Right atrium auricular region (tissue), 2 donors: ENCODE data around the gene ADAMTS17. TPM values are rescaled to one million over a fixed set of nuclear protein-coding genes. Genes with fewer than 3 reads are reported as not detected.

Experiments used
- DNase-seq: peaks from one replicate; pipeline ENCODE4 v3.0.0-alpha.2; 2019; ENCODE audit warnings: low spot score
- H3K27ac ChIP-seq, 2 donors: fragments of 200-600 bp; sonication (generic); 1 replicate in 1 of 2; 2 replicates in 1 of 2; pipeline ENCODE4 v1.5.1; 2016 to 2019
- H3K27me3 ChIP-seq, 2 donors: fragments of 200-600 bp; sonication (generic); one replicate each; pipeline versions ENCODE4 v1.5.1 to v1.6.0; 2017 to 2019
- H3K36me3 ChIP-seq: fragments of 200-600 bp; sonication (generic); one replicate; pipeline ENCODE4 v1.5.1; 2016
- H3K4me1 ChIP-seq, 2 donors: fragments of 200-600 bp; sonication (generic); one replicate each; pipeline versions ENCODE4 v1.5.1 to v1.6.0; 2017 to 2019
- H3K4me3 ChIP-seq, 2 donors: fragments of 200-600 bp; sonication (generic); 1 replicate in 1 of 2; 2 replicates in 1 of 2; pipeline ENCODE4 v1.5.1; 2017 to 2019; ENCODE audit warnings: mild to moderate bottlenecking in 1 of 2, moderate library complexity in 1 of 2
- H3K9me3 ChIP-seq, 2 donors: fragments of 200-600 bp; sonication (generic); one replicate each; pipeline ENCODE4 v1.5.1; 2019
- CTCF ChIP-seq, 2 donors: fragments of 200-600 bp; sonication (generic); IDR thresholded peaks; one replicate each; pipeline ENCODE4 v1.5.1; 2019; ENCODE audit warnings: antibody characterized with exemption in 2 of 2
- total RNA-seq, 2 donors: library from RNA; depleted of rRNA; stranded (reverse); fragments of >200 nt; gene quantifications; one replicate each; pipeline ENCODE4 v1.1.0, GENCODE V29; 2016

The ADAMTS17 gene
- total RNA-seq, 2 donors from 2014 or later, result 3.6 to 4.4 TPM

- Histone ChIP-seq H3K27me3 (no peaks in the 10 kb centered on the region), H3K27ac (no peak overlapping the region), H3K9me3 (no peaks in the 10 kb centered on the region), H3K4me3 (no peak overlapping the region), H3K4me1 (peaks cover 0 to 6% of the 10 kb centered on the region in 2 donors), H3K36me3 (no peaks in the 10 kb centered on the region)
- no peak for TF ChIP-seq CTCF (IDR thresholded peaks at IDR 0.05)
- DNase-seq, result no peak
These were observed 57.1 kb downstream of the ADAMTS17 start for GRCh38 chr15:100284701-100285100.

- H3K4me3 ChIP-seq, result no peak overlapping the region
- TF ChIP-seq CTCF (IDR thresholded peaks at IDR 0.05), result no peak
- no peaks in the 10 kb centered on the region for H3K36me3 ChIP-seq
- H3K4me1 ChIP-seq, result peaks cover 0 to 11% of the 10 kb centered on the region in 2 donors
- no peaks in the 10 kb centered on the region for H3K9me3 ChIP-seq
- no peak overlapping the region for H3K27ac ChIP-seq
- DNase-seq, result no peak
- H3K27me3 ChIP-seq, result no peaks in the 10 kb centered on the region
These were observed 57.6 kb downstream of the ADAMTS17 start for GRCh38 chr15:100284191-100284590.

- Histone ChIP-seq H3K9me3 (no peaks in the 10 kb centered on the region), H3K4me1 (peaks cover 0 to 21% of the 10 kb centered on the region in 2 donors), H3K27ac (no peak overlapping the region), H3K4me3 (no peak overlapping the region), H3K36me3 (no peaks in the 10 kb centered on the region), H3K27me3 (no peaks in the 10 kb centered on the region)
- no peak for DNase-seq
- TF ChIP-seq CTCF (IDR thresholded peaks at IDR 0.05), result no peak
These were observed 60.5 kb downstream of the ADAMTS17 start for GRCh38 chr15:100281096-100281917.

- H3K27me3 ChIP-seq, result no peaks in the 10 kb centered on the region
- peaks cover 0 to 21% of the 10 kb centered on the region in 2 donors for H3K4me1 ChIP-seq
- peak overlapping the region in 1 of 2 donors; percentile 5 for H3K27ac ChIP-seq
- H3K36me3 ChIP-seq, result no peaks in the 10 kb centered on the region
- DNase-seq, result no peak
- no peak overlapping the region for H3K4me3 ChIP-seq
- H3K9me3 ChIP-seq, result no peaks in the 10 kb centered on the region
- TF ChIP-seq CTCF (IDR thresholded peaks at IDR 0.05), result no peak
These were observed 61.9 kb downstream of the ADAMTS17 start for GRCh38 chr15:100279849-100280248.

GRCh38 chr15:100279446-100279845, 62.3 kb downstream of the ADAMTS17 start:
- Histone ChIP-seq H3K4me1 (peaks cover 0 to 21% of the 10 kb centered on the region in 2 donors), H3K4me3 (no peak overlapping the region), H3K27ac (peak overlapping the region in 1 of 2 donors; percentile 5), H3K27me3 (no peaks in the 10 kb centered on the region), H3K36me3 (no peaks in the 10 kb centered on the region), H3K9me3 (no peaks in the 10 kb centered on the region)
- no peak for TF ChIP-seq CTCF (IDR thresholded peaks at IDR 0.05)
- DNase-seq, result no peak
